Measurements from ENCODE around the gene KTN1. TPM values are rescaled to one million over a fixed set of nuclear protein-coding genes. Genes with fewer than 3 reads are reported as not detected.

KTN1 gene
- total RNA-seq, 2 donors from 2014 or later = 149 to 264 TPM

GRCh38 chr14:55699131-55700057, 119.4 kb downstream of the KTN1 start:
- Histone ChIP-seq H3K9ac (ENCODE audit: low read depth in 2 of 2, low read length in 2 of 2) (no peak overlapping the region), H3K27ac (no peak overlapping the region), H3K4me3 (no peak overlapping the region), H3K4me1 (no peaks in the 10 kb centered on the region), H3K27me3 (no peaks in the 10 kb centered on the region), H3K36me3 (no peaks in the 10 kb centered on the region), H3K9me3 (no peaks in the 10 kb centered on the region)
- intact Hi-C loops (cut with DNase I) = loop anchor here (10.0 kb wide), 1 partner anchor 255 kb away; the partner anchor contains the start of gene TBPL2
- no peak for DNase-seq
- no peak for TF ChIP-seq CTCF (IDR thresholded peaks at IDR 0.05)

- H3K27ac ChIP-seq = no peak overlapping the region
- no peak for DNase-seq
- no peak for TF ChIP-seq CTCF (IDR thresholded peaks at IDR 0.05)
- no peaks in the 10 kb centered on the region for H3K36me3 ChIP-seq
- no peak overlapping the region for H3K9ac ChIP-seq (ENCODE audit: low read depth in 2 of 2, low read length in 2 of 2)
- H3K4me3 ChIP-seq = no peak overlapping the region
- H3K27me3 ChIP-seq = no peaks in the 10 kb centered on the region
- intact Hi-C loops (cut with DNase I) = no loop called here
- H3K9me3 ChIP-seq = no peaks in the 10 kb centered on the region
- no peaks in the 10 kb centered on the region for H3K4me1 ChIP-seq
Measured at GRCh38 chr14:55701638-55702037, 121.6 kb downstream of the KTN1 start.

GRCh38 chr14:55702511-55702910, 122.5 kb downstream of the KTN1 start:
- intact Hi-C loops (cut with DNase I) = no loop called here
- Histone ChIP-seq H3K9me3 (no peaks in the 10 kb centered on the region), H3K9ac (ENCODE audit: low read depth in 2 of 2, low read length in 2 of 2) (no peak overlapping the region), H3K27me3 (no peaks in the 10 kb centered on the region), H3K4me3 (no peak overlapping the region), H3K36me3 (no peaks in the 10 kb centered on the region), H3K27ac (no peak overlapping the region), H3K4me1 (no peaks in the 10 kb centered on the region)
- no peak for DNase-seq
- TF ChIP-seq CTCF (IDR thresholded peaks at IDR 0.05) = no peak

GRCh38 chr14:55704654-55705053, 124.6 kb downstream of the KTN1 start:
- no peaks in the 10 kb centered on the region for H3K27me3 ChIP-seq
- H3K27ac ChIP-seq = no peak overlapping the region
- intact Hi-C loops (cut with DNase I) = loop anchor here (5.0 kb wide), 2 partner anchors 633 to 768 kb away; no protein-coding TSS in a partner anchor
- no peaks in the 10 kb centered on the region for H3K4me1 ChIP-seq
- H3K9me3 ChIP-seq = no peaks in the 10 kb centered on the region
- no peaks in the 10 kb centered on the region for H3K36me3 ChIP-seq
- no peak for TF ChIP-seq CTCF (IDR thresholded peaks at IDR 0.05)
- DNase-seq = no peak
- no peak overlapping the region for H3K4me3 ChIP-seq
- H3K9ac ChIP-seq (ENCODE audit: low read depth in 2 of 2, low read length in 2 of 2) = no peak overlapping the region

GRCh38 chr14:55705651-55706364, 125.8 kb downstream of the KTN1 start:
- no peak for DNase-seq
- H3K27me3 ChIP-seq = no peaks in the 10 kb centered on the region
- intact Hi-C loops (cut with DNase I) = loop anchor here (5.0 kb wide), 2 partner anchors 631 to 766 kb away; no protein-coding TSS in a partner anchor
- no peak for TF ChIP-seq CTCF (IDR thresholded peaks at IDR 0.05)
- no peaks in the 10 kb centered on the region for H3K4me1 ChIP-seq
- H3K9me3 ChIP-seq = no peaks in the 10 kb centered on the region
- no peaks in the 10 kb centered on the region for H3K36me3 ChIP-seq
- no peak overlapping the region for H3K4me3 ChIP-seq
- H3K27ac ChIP-seq = no peak overlapping the region
- no peak overlapping the region for H3K9ac ChIP-seq (ENCODE audit: low read depth in 2 of 2, low read length in 2 of 2)

Data from colonic mucosa (tissue), 4 donors.